Endothelial cell of umbilical vein (primary cell): ENCODE measurements around the gene DMPK. TPM values are rescaled to one million over a fixed set of nuclear protein-coding genes. Genes with fewer than 3 reads are reported as not detected.

Source experiments
- BruUV-seq: library from RNA; stranded (reverse); fragments of 400-500 nt; replicated peaks from 2 replicates; lab custom pipeline; 2021; lab: Mats Ljungman, UMichigan
- CTCF ChIA-PET: fragments of 300-600, 350-600 bp; sonication (Branson Sonifier 250); formaldehyde crosslinking; loops from one replicate; lab custom pipeline; 2021; ENCODE audit warnings: antibody characterized with exemption, inconsistent platforms; lab: Charles Lee
- POLR2A ChIA-PET: fragments of 300-600, 350-600 bp; sonication (Branson Sonifier 250); formaldehyde crosslinking; loops from one replicate; lab custom pipeline; 2021; ENCODE audit warnings: antibody characterized with exemption, inconsistent platforms; lab: Charles Lee
- DNase-seq: peaks from one replicate; pipeline ENCODE4 v3.0.0-alpha.2; 2011; ENCODE audit warnings: low read depth, low spot score
- FAIRE-seq: peaks from 2 replicates; lab custom pipeline; 2011; peaks lifted over from hg19 to GRCh38; lab: Jason Lieb, UNC
- H2AFZ ChIP-seq: 2 replicates; pipeline ENCODE4 v1.6.0; 2012; ENCODE audit warnings: low read depth, low read length, control low read depth, inconsistent platforms
- H3K27ac ChIP-seq: 2 replicates; pipeline ENCODE4 v1.5.1; 2011; ENCODE audit warnings: low read depth, mild to moderate bottlenecking, control low read depth, low read length, moderate library complexity; ENCODE audit not compliant: insufficient read depth
- H3K27me3 ChIP-seq, 2 experiments: 2 replicates each; pipeline versions ENCODE4 v1.6.0 to v1.6.1; 2011; ENCODE audit warnings: low read length in 2 of 2, mixed read lengths in 1 of 2; ENCODE audit not compliant: control insufficient read depth in 2 of 2, insufficient read depth in 2 of 2
- H3K36me3 ChIP-seq, 2 experiments: 2 replicates in 1 of 2; 3 replicates in 1 of 2; pipeline ENCODE4 v1.5.1; 2011; ENCODE audit warnings: low read length in 2 of 2, mild to moderate bottlenecking in 1 of 2, moderate library complexity in 1 of 2; ENCODE audit not compliant: control insufficient read depth in 2 of 2, insufficient read depth in 2 of 2; ENCODE audit errors: extremely low read depth in 1 of 2
- H3K4me1 ChIP-seq: 3 replicates; pipeline ENCODE4 v1.5.1; 2011; ENCODE audit warnings: mild to moderate bottlenecking, low read length; ENCODE audit not compliant: control insufficient read depth, insufficient read depth; ENCODE audit errors: extremely low read depth
- H3K4me2 ChIP-seq: 2 replicates; pipeline ENCODE4 v1.6.1; 2011; ENCODE audit warnings: low read length, control low read depth, mixed read lengths; ENCODE audit not compliant: insufficient read depth
- H3K4me3 ChIP-seq, 3 experiments: fragments of 200-600 bp in 1 of 3; sonication (generic), shearing (Covaris generic) in 1 of 3; replicated peaks in 1 of 3; 2 replicates each; pipeline ENCODE4 v1.5.1; 2011 to 2016; ENCODE audit warnings: control low read depth in 3 of 3, low read length in 3 of 3, mild to moderate bottlenecking in 2 of 3, inconsistent platforms in 1 of 3, low read depth in 1 of 3, moderate library complexity in 1 of 3; ENCODE audit not compliant: insufficient read depth in 1 of 3
- H3K79me2 ChIP-seq: 2 replicates; pipeline ENCODE4 v1.6.0; 2012; ENCODE audit warnings: low read length, inconsistent platforms; ENCODE audit not compliant: control insufficient read depth, insufficient read depth
- H3K9ac ChIP-seq: replicated peaks from 2 replicates; pipeline ENCODE3; 2011; ENCODE audit warnings: low read length, control low read depth; ENCODE audit not compliant: insufficient read depth; ENCODE audit errors: extremely low read depth
- H3K9me1 ChIP-seq: replicated peaks from 3 replicates; pipeline ENCODE4 v1.6.0; 2011; ENCODE audit warnings: mild to moderate bottlenecking, low read length; ENCODE audit not compliant: control insufficient read depth, insufficient read depth; ENCODE audit errors: extremely low read depth
- H3K9me3 ChIP-seq: replicated peaks from 2 replicates; pipeline ENCODE4 v1.5.1; 2012; ENCODE audit warnings: low read length, inconsistent platforms; ENCODE audit not compliant: control insufficient read depth, insufficient read depth
- H4K20me1 ChIP-seq: replicated peaks from 2 replicates; pipeline ENCODE3; 2011; ENCODE audit warnings: mild to moderate bottlenecking, low read length; ENCODE audit not compliant: control insufficient read depth, insufficient read depth; ENCODE audit errors: extremely low read depth
- EZH2 ChIP-seq: IDR thresholded peaks from 2 replicates; pipeline ENCODE4 v1.6.1; 2012; ENCODE audit warnings: borderline replicate concordance, low read depth, mild to moderate bottlenecking, moderate library complexity, low read length, inconsistent platforms; ENCODE audit not compliant: severe bottlenecking
- FOS ChIP-seq: IDR thresholded peaks from 2 replicates; pipeline ENCODE4 v1.6.1; 2011; ENCODE audit warnings: mild to moderate bottlenecking, low read length, moderate library complexity, borderline replicate concordance; ENCODE audit not compliant: insufficient read depth
- MYC ChIP-seq: IDR thresholded peaks from one replicate; pipeline ENCODE4 v1.6.1; 2011; ENCODE audit warnings: mild to moderate bottlenecking, low read depth, low read length
- POLR2AphosphoS5 ChIP-seq: IDR thresholded peaks from 2 replicates; pipeline ENCODE4 v1.6.1; 2012; ENCODE audit warnings: low read depth, mild to moderate bottlenecking, control low read depth, low read length, moderate library complexity; ENCODE audit not compliant: insufficient read depth
- dilution Hi-C: fragments of 300-500 bp; cut with MboI; formaldehyde crosslinking; loops from one replicate; pipeline ENCODE4 v1.15.0; 2019; ENCODE audit warnings: low sequenced_read_pairs; ENCODE audit not compliant: extremely low pct_ligation_motif_present
- intact Hi-C: fragments of 100-400 bp; cut with micrococcal nuclease; formaldehyde crosslinking; loops from one replicate; pipeline ENCODE4 v1.10.0; 2022
- polyA plus RNA-seq, 4 experiments: library from polyadenylated mRNA; depleted of rRNA in 3 of 4; stranded (reverse) in 3 of 4; unstranded in 1 of 4; fragments of >200 nt; gene quantifications; 2 replicates each; pipeline versions ENCODE4 v1.2.1 to v1.2.3, GENCODE V29; 2011 to 2012; ENCODE audit warnings: missing spikeins in 1 of 4
- total RNA-seq: library from RNA; stranded (reverse); gene quantifications from 2 replicates; pipeline ENCODE4 v1.2.3, GENCODE V29; 2021
- TF ChIP-seq, protein P1 (sequence below), 2 donors: IDR thresholded peaks; 1 replicate in 1 of 2; 2 replicates in 1 of 2; pipeline ENCODE4 v1.5.1; 2011; ENCODE audit warnings: low read length in 2 of 2, mild to moderate bottlenecking in 2 of 2, moderate library complexity in 2 of 2, control low read depth in 1 of 2, inconsistent platforms in 1 of 2, low read depth in 1 of 2; ENCODE audit not compliant: insufficient read depth in 1 of 2; ENCODE audit errors: extremely low read depth in 1 of 2

DMPK gene
- total and polyA plus RNA-seq, 2 donors (not counting 3 experiments of a cell fraction or from before 2014, with no cell fraction given), result 36.6 to 73.3 TPM

DNA sequence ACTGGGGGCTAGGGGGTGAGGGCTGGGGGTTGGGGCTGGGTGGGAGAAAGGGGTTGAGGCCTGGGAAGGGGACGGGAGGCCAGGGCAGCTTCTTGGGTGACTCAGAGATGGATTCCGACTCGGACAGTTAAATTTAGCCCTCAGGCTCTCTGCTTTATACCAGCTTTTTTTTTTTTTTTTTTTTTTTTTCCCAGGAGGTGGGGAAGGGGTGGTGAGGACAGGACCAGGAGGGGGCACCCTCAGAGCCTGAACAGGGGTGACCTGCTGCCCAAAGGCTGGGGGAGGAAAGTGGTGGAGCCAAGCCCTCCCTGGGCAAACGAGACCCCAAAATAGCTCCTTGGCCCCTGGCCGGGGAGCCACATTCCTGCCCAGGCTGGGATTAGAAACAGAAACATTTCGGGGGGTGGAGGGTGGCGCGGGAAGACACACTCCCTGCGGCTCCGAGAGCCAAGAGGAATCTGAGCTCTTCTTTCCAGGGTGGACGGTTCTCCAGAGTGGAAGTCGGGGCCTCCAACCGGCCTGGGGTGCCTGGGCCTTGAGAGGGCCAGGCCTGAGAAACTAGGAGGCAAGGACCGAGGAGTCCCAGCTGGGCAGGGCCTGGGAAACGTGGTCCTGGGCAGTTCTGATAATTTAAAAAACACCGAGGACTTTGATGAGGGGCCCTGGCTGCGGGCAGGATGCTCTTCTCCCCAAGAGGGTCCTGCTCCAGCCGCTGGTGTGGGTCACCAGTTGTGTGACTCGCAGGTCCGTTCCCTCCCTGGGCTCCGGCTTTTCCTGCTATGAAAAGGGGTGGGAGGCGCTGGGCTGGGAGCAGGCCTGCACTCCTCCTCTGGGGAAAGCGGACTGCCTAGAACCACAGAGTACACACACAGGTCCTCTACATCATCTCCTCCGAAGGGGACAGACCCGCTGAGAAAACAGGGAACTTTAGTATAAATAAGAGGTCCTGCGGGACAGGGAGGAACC lies 813 bp upstream of the DMPK start:
- H3K4me3 ChIP-seq, result no peak overlapping the region
- no peaks in the 10 kb centered on the region for H3K27me3 ChIP-seq
- no peak for DNase-seq
- H3K79me2 ChIP-seq, result no peaks in the 10 kb centered on the region
- FAIRE-seq, result no peak
- H3K9me1 ChIP-seq, result no peaks in the 10 kb centered on the region
- no peak overlapping the region for H2AFZ ChIP-seq
- ChIA-PET POLR2A (interaction anchor here (1.0 kb wide), 2 partner anchors 9 to 34 kb away, joined by 5 to 19 read pairs; partner anchors contain the start of gene DMWD), CTCF (interaction anchor here (0.6 to 5.0 kb wide), 8 partner anchors 9 to 150 kb away, joined by 3 to 66 read pairs (median 4); partner anchors contain the start of genes DMWD and SIX5)
- H3K9me3 ChIP-seq, result no peaks in the 10 kb centered on the region
- dilution Hi-C loops, result no loop called here
- H4K20me1 ChIP-seq, result no peaks in the 10 kb centered on the region
- intact Hi-C loops, result no loop called here
- H3K36me3 ChIP-seq, result peaks cover 4 to 17% of the 10 kb centered on the region in 2 experiments
- peaks cover 5% of the 10 kb centered on the region for H3K4me1 ChIP-seq
- BruUV-seq, result no TSS peak
- TF ChIP-seq, protein P1, sequence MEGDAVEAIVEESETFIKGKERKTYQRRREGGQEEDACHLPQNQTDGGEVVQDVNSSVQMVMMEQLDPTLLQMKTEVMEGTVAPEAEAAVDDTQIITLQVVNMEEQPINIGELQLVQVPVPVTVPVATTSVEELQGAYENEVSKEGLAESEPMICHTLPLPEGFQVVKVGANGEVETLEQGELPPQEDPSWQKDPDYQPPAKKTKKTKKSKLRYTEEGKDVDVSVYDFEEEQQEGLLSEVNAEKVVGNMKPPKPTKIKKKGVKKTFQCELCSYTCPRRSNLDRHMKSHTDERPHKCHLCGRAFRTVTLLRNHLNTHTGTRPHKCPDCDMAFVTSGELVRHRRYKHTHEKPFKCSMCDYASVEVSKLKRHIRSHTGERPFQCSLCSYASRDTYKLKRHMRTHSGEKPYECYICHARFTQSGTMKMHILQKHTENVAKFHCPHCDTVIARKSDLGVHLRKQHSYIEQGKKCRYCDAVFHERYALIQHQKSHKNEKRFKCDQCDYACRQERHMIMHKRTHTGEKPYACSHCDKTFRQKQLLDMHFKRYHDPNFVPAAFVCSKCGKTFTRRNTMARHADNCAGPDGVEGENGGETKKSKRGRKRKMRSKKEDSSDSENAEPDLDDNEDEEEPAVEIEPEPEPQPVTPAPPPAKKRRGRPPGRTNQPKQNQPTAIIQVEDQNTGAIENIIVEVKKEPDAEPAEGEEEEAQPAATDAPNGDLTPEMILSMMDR (IDR thresholded peaks at IDR 0.05; ENCODE audit: extremely low read depth in 1 of 2, insufficient read depth in 1 of 2, low read depth in 1 of 2, low read length in 2 of 2), result no peak
- no peak for TF ChIP-seq FOS
- TF ChIP-seq POLR2AphosphoS5, result no peak
- TF ChIP-seq EZH2, result no peak
- TF ChIP-seq MYC, result no peak
- no peak overlapping the region for H3K4me2 ChIP-seq
- H3K27ac ChIP-seq, result no peak overlapping the region
- H3K9ac ChIP-seq, result no peak overlapping the region
